GM12878 (cell line): ENCODE data around the gene FNTB. TPM values are rescaled to one million over a fixed set of nuclear protein-coding genes. Genes with fewer than 3 reads are reported as not detected.

ENCODE experiments used
- BCLAF1 ChIP-seq: fragments of 450-650 bp; IDR thresholded peaks from 2 replicates; pipeline ENCODE4 v1.6.1; 2017; ENCODE audit warnings: antibody characterized with exemption, mild to moderate bottlenecking, moderate library complexity
- BRCA1 ChIP-seq: IDR thresholded peaks from 2 replicates; pipeline ENCODE4 v1.6.1; 2011; ENCODE audit warnings: low read depth, low read length, improper control_type of control experiment
- CHD4 ChIP-seq: fragments of 200-600 bp; sonication (generic); IDR thresholded peaks from 2 replicates; pipeline ENCODE4 v1.6.1; 2016; ENCODE audit warnings: mild to moderate bottlenecking
- E2F4 ChIP-seq: IDR thresholded peaks from 2 replicates; pipeline ENCODE4 v1.6.1; 2012; ENCODE audit warnings: low read depth, low read length, improper control_type of control experiment
- E4F1 ChIP-seq: fragments of 450-650 bp; IDR thresholded peaks from 2 replicates; pipeline ENCODE4 v1.6.1; 2018; ENCODE audit warnings: borderline replicate concordance, mild to moderate bottlenecking; ENCODE audit not compliant: partially characterized antibody
- EED ChIP-seq: sonication (generic); IDR thresholded peaks from 2 replicates; pipeline ENCODE4 v1.6.1; 2016; ENCODE audit warnings: antibody characterized with exemption, low read depth
- EGR1 ChIP-seq, 2 experiments: IDR thresholded peaks; 1 replicate in 1 of 2; 2 replicates in 1 of 2; pipeline ENCODE4 v1.6.1; 2011 to 2012; ENCODE audit warnings: low read depth in 2 of 2, low read length in 2 of 2, borderline replicate concordance in 1 of 2, mild to moderate bottlenecking in 1 of 2, moderate library complexity in 1 of 2
- EP300 ChIP-seq, 2 experiments: fragments of 150-350 bp in 1 of 2; IDR thresholded peaks; 2 replicates each; pipeline ENCODE4 v1.6.1; 2011 to 2012; ENCODE audit warnings: low read depth in 2 of 2, low read length in 2 of 2, borderline replicate concordance in 1 of 2, improper control_type of control experiment in 1 of 2, inconsistent platforms in 1 of 2; ENCODE audit not compliant: control insufficient read depth in 1 of 2
- GABPA ChIP-seq: IDR thresholded peaks from 2 replicates; pipeline ENCODE4 v1.6.1; 2014; ENCODE audit warnings: antibody characterized with exemption, low read depth, mild to moderate bottlenecking, inconsistent platforms
- IKZF2 ChIP-seq, 2 experiments: fragments of 450-650 bp; IDR thresholded peaks; 2 replicates each; pipeline ENCODE4 v1.6.1; 2017; ENCODE audit warnings: mild to moderate bottlenecking in 2 of 2, moderate library complexity in 2 of 2
- MEF2A ChIP-seq: IDR thresholded peaks from 2 replicates; pipeline ENCODE4 v1.6.1; 2011; ENCODE audit warnings: low read depth, mild to moderate bottlenecking, low read length, moderate library complexity; ENCODE audit not compliant: insufficient read depth
- NBN ChIP-seq: fragments of 450-650 bp; IDR thresholded peaks from 2 replicates; pipeline ENCODE4 v1.6.1; 2016
- PAX8 ChIP-seq: fragments of 450-650 bp; IDR thresholded peaks from 2 replicates; pipeline ENCODE4 v1.6.1; 2017; ENCODE audit warnings: mild to moderate bottlenecking, moderate library complexity
- POLR2A ChIP-seq: IDR thresholded peaks from 2 replicates; pipeline ENCODE4 v1.6.1; 2011; ENCODE audit warnings: low read depth, mild to moderate bottlenecking, low read length
- POLR2AphosphoS5 ChIP-seq: IDR thresholded peaks from 2 replicates; pipeline ENCODE4 v1.6.1; 2011; ENCODE audit warnings: mild to moderate bottlenecking, low read length, inconsistent platforms
- POU2F2 ChIP-seq: IDR thresholded peaks from 3 replicates; pipeline ENCODE4 v1.6.1; 2011; ENCODE audit warnings: low read depth, mild to moderate bottlenecking, low read length, borderline replicate concordance
- RB1 ChIP-seq: fragments of 450-650 bp; formaldehyde crosslinking; IDR thresholded peaks from 2 replicates; pipeline ENCODE4 v1.6.1; 2017; ENCODE audit warnings: mild to moderate bottlenecking, borderline replicate concordance
- RFX5 ChIP-seq: IDR thresholded peaks from 2 replicates; pipeline ENCODE4 v1.6.1; 2011; ENCODE audit warnings: low read depth, low read length, improper control_type of control experiment
- SREBF1 ChIP-seq: IDR thresholded peaks from 2 replicates; pipeline ENCODE4 v1.6.1; 2012; ENCODE audit warnings: mild to moderate bottlenecking, low read length
- STAT1 ChIP-seq: fragments of 450-650 bp; conservative IDR thresholded peaks from 2 replicates; pipeline ENCODE4 v1.6.1; 2014; ENCODE audit warnings: antibody characterized with exemption, mild to moderate bottlenecking
- TBL1XR1 ChIP-seq: IDR thresholded peaks from 2 replicates; pipeline ENCODE4 v1.6.1; 2012; ENCODE audit warnings: low read depth, low read length, improper control_type of control experiment
- ZBTB4 ChIP-seq: fragments of 450-650 bp; formaldehyde crosslinking; IDR thresholded peaks from 2 replicates; pipeline ENCODE4 v1.4.0; 2022; ENCODE audit warnings: mild to moderate bottlenecking, moderate library complexity
- polyA plus RNA-seq, 11 experiments: library from polyadenylated mRNA; depleted of rRNA in 4 of 11; unstranded in 6 of 11; stranded (reverse) in 5 of 11; fragments of >200 nt; fragmentation: Nextera tagmentation in 4 of 11; fragmentation: Illumina TruSeq in 1 of 11; extraction: Ambion mirVana in 4 of 11; extraction: Trizol in 1 of 11; gene quantifications; 1 replicate in 1 of 11; 2 replicates in 10 of 11; pipeline versions ENCODE4 v1.2.1 to v1.2.3, GENCODE V29; 2011 to 2016; ENCODE audit warnings: inconsistent platforms in 2 of 11, missing spikeins in 2 of 11, low read depth in 1 of 11
- total RNA-seq, 4 experiments: library from RNA; depleted of rRNA in 3 of 4; stranded (reverse); fragments of >200 nt in 3 of 4; fragmentation: Illumina TruSeq in 1 of 4; extraction: Trizol in 1 of 4; gene quantifications; 2 replicates each; pipeline versions ENCODE4 v1.2.1 to v1.2.3, GENCODE V29; 2013 to 2021

FNTB gene
- total and polyA plus RNA-seq, 10 of the 15 experiments (the other 5 are each of a cell fraction or from before 2014, with no cell fraction given), result 10.4 to 25.1 (median 16.7) TPM

- TF ChIP-seq POLR2A (no peak), TBL1XR1 (no peak), SREBF1 (no peak), MEF2A (no peak), EGR1 (IDR thresholded peaks at IDR 0.05; ENCODE audit: borderline replicate concordance in 1 of 2, low read depth in 2 of 2, low read length in 2 of 2) (no peak), ZBTB4 (CRISPR knock-in tag) (no peak), POLR2AphosphoS5 (no peak), EP300 (IDR thresholded peaks at IDR 0.05; ENCODE audit: borderline replicate concordance in 1 of 2, control insufficient read depth in 1 of 2, low read depth in 2 of 2, low read length in 2 of 2) (no peak), RB1 (no peak), IKZF2 (IDR thresholded peaks at IDR 0.05) (peak; percentile 20 to 36; a peak in 2 of 4 replicates), GABPA (no peak), CHD4 (no peak), E4F1 (no peak), BCLAF1 (no peak), EED (no peak), PAX8 (no peak), BRCA1 (no peak), E2F4 (no peak), STAT1 (no peak), POU2F2 (no peak), NBN (0 out of 2 replicates have a peak, but pooled peaks have one; percentile 14), RFX5 (no peak)
Observed at GRCh38 chr14:64952598-64953309, 33.9 kb upstream of the FNTB start (continued).
